Naive B cell (primary cell): ENCODE data around the gene FAM3B. TPM values are rescaled to one million over a fixed set of nuclear protein-coding genes. Genes with fewer than 3 reads are reported as not detected.

Experiments
- ATAC-seq, 2 donors: fragments of 150-1000 bp; cut with Tn5 transposase; 2 replicates each; pipeline ENCODE4 v1.10.0; 2021; ENCODE audit warnings: low read depth in 2 of 2, mild to moderate bottlenecking in 2 of 2, moderate library complexity in 2 of 2
- DNase-seq: peaks from one replicate; pipeline ENCODE4 v3.0.0; 2022
- H3K27ac Mint-ChIP-seq, 6 donors: one replicate each; pipeline ENCODE4 v1.8.0; 2020 to 2022; ENCODE audit warnings: mild to moderate bottlenecking in 6 of 6, mixed read lengths in 6 of 6, moderate library complexity in 5 of 6, inconsistent platforms in 2 of 6
- H3K27me3 Mint-ChIP-seq, 3 donors: one replicate each; pipeline ENCODE4 v1.8.0; 2021 to 2022; ENCODE audit warnings: mixed read lengths in 3 of 3, mild to moderate bottlenecking in 1 of 3
- H3K36me3 Mint-ChIP-seq, 2 donors: one replicate each; pipeline ENCODE4 v1.8.0; 2020 to 2022; ENCODE audit warnings: mixed read lengths in 2 of 2, inconsistent platforms in 1 of 2, mild to moderate bottlenecking in 1 of 2
- H3K4me1 Mint-ChIP-seq, 3 donors: one replicate each; pipeline ENCODE4 v1.8.0; 2020 to 2022; ENCODE audit warnings: mixed read lengths in 3 of 3, inconsistent platforms in 1 of 3, mild to moderate bottlenecking in 1 of 3, moderate library complexity in 1 of 3
- H3K4me3 Mint-ChIP-seq, 8 donors: one replicate each; pipeline ENCODE4 v1.8.0; 2020 to 2022; ENCODE audit warnings: mild to moderate bottlenecking in 8 of 8, mixed read lengths in 8 of 8, moderate library complexity in 8 of 8, inconsistent platforms in 2 of 8
- H3K9me3 Mint-ChIP-seq, 7 donors: one replicate each; pipeline ENCODE4 v1.8.0; 2020 to 2022; ENCODE audit warnings: mixed read lengths in 7 of 7, mild to moderate bottlenecking in 5 of 7, inconsistent platforms in 2 of 7, moderate library complexity in 1 of 7
- polyA plus RNA-seq, 6 donors: library from polyadenylated mRNA; unstranded; fragments of 300-500 nt; fragmentation: Illumina TruSeq; gene quantifications; one replicate each; pipeline ENCODE4 v1.2.3, GENCODE V29; 2021; ENCODE audit warnings: low read depth in 6 of 6

Gene FAM3B
- polyA plus RNA-seq, 6 donors from 2014 or later, result not detected

DNA sequence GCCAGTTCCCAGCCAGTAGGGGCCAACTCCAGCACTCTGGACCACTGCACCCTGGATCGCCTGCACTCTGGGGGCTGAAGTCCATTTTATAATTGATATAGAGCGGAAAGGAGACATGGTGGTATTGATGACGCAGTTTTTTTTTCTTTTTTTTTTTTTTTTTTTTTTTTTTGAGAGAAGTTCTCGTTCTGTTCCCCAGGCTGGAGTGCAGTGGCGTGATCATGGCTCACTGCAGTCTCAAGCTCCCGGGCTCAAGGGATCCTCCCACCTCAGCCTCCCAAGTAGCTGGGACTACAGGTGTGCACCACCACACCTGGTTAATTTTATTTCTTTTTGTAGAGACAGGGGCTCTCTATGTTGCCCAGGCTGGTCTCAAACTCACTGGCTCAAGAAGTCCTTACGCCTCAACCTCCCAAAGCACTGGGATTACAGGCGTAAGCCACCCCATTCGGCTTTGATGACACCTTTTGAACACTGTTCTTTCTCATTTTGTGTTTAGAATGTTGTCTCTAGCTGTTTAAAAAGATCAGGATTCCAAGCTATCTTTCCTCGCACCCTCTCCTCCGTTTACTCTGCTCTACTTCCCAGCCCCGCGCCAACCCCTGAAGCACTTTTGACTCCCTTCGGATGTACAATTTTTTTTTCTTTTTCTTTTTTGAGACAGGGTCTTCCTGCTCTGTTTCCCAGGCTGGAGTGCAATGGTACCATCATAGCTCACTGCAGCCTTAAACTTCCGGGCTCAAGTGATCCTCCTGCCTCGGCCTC is 46.2 kb downstream of the FAM3B start:
- peak overlapping the region; percentile 92 to 99 (median 95) for H3K4me3 Mint-ChIP-seq
- peaks cover 47 to 66% (median 56%) of the 10 kb centered on the region in 3 donors for H3K4me1 Mint-ChIP-seq
- H3K36me3 Mint-ChIP-seq, result no peaks in the 10 kb centered on the region
- peaks cover 0 to 2% (median 0%) of the 10 kb centered on the region in 7 donors for H3K9me3 Mint-ChIP-seq
- H3K27ac Mint-ChIP-seq, result peak overlapping the region; percentile 96 to 100 (median 98)
- peak; percentile 9 to 25 for ATAC-seq
- H3K27me3 Mint-ChIP-seq, result no peaks in the 10 kb centered on the region
- DNase-seq, result no peak

DNA sequence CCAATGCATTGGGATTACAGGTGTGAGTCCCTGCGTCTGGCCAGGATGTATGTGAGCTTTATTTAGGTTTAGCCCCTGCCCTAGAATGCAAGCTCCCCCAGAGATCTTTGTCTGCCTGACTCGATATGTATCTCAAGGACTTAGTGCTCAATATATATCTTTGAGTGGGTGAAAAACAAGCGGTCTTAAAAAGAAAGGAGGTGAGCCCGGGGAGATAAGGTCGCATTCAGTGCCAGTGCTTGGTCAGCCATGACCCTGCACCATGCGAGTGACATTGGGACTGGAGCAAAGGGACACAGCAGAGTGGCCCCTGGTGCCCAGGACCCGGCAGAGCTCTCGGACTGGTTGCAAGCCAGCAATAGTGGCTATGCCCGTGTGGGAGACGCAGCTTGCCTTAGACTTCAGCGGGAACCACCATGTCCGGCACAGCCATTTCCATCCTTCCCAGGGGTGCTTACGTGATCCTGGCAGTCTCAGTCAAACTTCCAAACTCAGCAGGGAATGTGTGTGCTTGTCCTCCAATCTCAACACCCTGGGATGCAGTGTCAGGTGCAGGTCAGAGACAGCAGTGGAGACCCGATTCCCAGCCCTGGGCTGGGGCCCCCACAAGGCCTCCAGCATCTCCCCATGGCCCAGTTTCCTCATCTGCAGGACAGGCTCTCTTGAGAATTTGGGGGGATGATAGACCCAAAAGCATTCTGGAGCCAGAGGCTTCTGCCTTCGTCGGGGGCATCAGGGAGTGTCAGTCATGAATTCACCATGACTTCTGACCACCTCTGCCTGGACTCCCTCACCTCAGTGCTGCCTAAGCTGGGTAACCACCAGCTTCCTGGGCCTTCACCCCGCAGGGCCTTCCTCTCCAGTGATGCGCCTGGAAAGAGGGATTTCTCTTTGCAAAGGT is 47.0 kb downstream of the FAM3B start:
- Mint-ChIP-seq H3K9me3 (peaks cover 0 to 2% (median 0%) of the 10 kb centered on the region in 7 donors), H3K4me3 (peak overlapping the region; percentile 74 to 99 (median 94)), H3K36me3 (no peaks in the 10 kb centered on the region), H3K4me1 (peaks cover 56 to 74% (median 65%) of the 10 kb centered on the region in 3 donors), H3K27ac (peak overlapping the region; percentile 93 to 100 (median 98)), H3K27me3 (no peaks in the 10 kb centered on the region)
- ATAC-seq (no peak), DNase-seq (no peak)

DNA sequence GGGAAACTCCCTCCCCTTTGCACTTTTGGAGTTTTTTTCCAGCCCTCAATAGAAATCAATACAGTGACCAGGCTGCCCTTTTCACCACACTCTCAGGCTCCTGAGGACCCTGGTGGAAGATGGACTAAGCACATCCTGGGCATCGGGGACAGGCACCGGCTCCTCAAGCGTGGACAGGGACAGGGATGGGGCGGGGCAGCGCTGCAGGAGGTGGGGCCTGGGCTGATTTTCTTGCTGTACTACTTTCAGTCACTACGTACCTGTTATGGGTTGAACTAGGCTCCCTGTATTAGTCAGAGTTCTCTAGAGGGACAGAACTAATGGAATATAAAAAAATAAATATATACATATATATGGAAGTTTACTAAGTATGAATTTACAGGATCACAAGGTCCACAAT is 47.7 kb downstream of the FAM3B start:
- Mint-ChIP-seq H3K27ac (peak overlapping the region in 4 of 6 donors; percentile 19 to 99 (median 42)), H3K4me1 (peaks cover 62 to 81% (median 72%) of the 10 kb centered on the region in 3 donors), H3K4me3 (peak overlapping the region in 3 of 8 donors; percentile 53 to 95 (median 61)), H3K27me3 (no peaks in the 10 kb centered on the region), H3K9me3 (peaks cover 0 to 2% (median 0%) of the 10 kb centered on the region in 7 donors), H3K36me3 (no peaks in the 10 kb centered on the region)
- DNase-seq (no peak), ATAC-seq (no peak)

DNA sequence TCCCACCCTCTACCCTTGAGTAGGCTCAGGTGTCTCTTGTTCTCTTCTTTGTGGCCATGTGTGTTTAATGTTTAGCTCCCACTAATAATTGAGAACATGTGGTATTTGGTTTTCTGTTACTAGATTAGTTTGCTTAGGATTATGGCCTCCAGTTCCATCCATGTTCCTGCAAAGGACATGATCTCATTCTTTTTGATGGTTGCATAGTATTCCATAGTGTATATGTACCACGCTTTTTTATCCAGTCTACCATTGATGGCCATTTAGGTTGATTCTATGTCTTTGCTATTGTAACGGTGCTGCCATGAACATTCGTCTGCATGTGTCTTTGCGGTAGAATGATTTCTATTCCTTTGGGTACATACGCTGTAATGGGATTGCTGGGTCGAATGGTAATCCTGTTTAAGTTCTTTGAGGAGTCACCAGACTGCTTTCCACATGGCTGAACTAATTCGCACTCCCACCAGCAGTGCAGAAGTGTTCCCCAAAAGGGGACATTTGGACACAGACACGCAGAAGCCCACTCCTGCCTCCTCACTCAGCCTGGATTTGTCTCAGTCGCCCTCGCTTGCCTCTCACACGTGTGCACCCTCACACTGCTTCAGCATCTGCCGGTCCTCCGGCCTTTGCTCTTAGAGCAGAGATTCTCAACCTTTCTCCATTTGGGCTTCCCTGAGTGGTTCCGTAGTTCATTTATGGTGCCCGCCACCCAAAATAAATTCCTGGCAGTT is 48.9 kb downstream of the FAM3B start:
- Mint-ChIP-seq H3K27me3 (no peaks in the 10 kb centered on the region), H3K4me3 (peak overlapping the region in 3 of 8 donors; percentile 18 to 95 (median 47)), H3K9me3 (peaks cover 0 to 2% (median 0%) of the 10 kb centered on the region in 7 donors), H3K36me3 (no peaks in the 10 kb centered on the region), H3K27ac (peak overlapping the region in 4 of 6 donors; percentile 54 to 90 (median 82)), H3K4me1 (peaks cover 70 to 93% (median 81%) of the 10 kb centered on the region in 3 donors)
- ATAC-seq, result no peak
- no peak for DNase-seq

DNA sequence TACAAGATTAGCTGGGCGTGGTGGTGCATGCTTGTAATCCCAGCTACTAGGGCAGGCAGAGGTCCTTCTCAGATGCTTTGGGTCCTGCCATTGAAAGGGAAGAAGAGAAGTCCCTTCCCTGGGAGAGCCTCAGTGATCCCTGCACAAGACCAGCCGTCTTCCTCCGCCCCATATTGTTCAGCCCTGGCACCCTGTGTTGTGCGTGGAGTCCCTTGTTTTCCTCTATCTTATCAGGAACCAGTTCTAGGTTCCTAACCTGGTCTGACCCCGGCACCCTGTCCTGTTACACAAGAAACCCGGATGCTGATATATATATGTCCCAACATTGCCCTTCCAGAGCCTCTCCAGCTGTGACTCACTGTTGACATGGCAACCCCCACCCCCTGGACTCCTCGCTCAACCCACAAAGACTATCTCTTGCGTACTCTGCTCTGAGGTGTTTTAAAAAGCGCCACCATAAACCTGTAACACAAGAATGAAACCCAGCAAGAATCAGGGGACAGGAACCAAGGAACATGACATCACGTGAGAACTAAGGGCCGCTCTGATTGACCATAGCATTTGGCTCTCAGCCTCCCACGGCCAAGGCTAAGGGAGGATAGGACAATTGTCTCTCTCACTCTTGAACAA is 50.0 kb downstream of the FAM3B start:
- H3K36me3 Mint-ChIP-seq, result no peaks in the 10 kb centered on the region
- H3K27ac Mint-ChIP-seq, result peak overlapping the region; percentile 58 to 95 (median 88)
- DNase-seq, result no peak

DNA sequence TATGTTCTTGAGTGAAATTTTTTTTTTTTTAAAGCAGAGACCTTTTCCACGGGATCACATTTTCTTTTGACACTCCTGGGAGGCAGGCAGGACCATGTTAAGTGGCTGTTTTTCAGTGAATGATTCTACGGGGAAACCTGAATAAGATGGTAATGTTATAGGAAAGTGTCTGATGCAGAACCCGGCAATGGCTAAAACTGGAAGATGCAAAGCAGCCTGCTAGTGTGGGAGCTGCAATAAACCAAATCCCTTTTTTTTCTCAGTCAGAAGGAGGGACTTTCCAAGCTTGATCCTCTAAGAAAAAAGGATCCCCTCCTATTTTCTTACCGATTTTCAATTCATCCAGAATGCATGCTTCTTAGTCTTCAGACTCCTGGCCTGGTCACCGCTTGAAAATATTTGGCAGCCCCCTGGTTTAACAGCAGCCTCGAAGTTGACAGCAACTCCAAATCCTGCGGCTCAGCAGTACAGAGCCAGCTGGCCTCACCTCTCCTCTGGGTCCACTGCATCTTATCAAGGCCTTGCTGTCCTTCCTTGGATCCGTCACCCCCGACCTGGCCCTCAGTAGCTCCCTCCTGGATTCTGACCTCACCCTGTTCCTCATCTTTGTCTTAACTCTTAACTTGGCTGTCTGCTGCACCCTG is 50.8 kb downstream of the FAM3B start:
- Mint-ChIP-seq H3K9me3 (peaks cover 0 to 4% (median 0%) of the 10 kb centered on the region in 7 donors), H3K36me3 (no peaks in the 10 kb centered on the region), H3K4me3 (peak overlapping the region; percentile 67 to 91 (median 84)), H3K4me1 (peaks cover 63 to 88% (median 82%) of the 10 kb centered on the region in 3 donors), H3K27me3 (no peaks in the 10 kb centered on the region), H3K27ac (peak overlapping the region; percentile 79 to 97 (median 85))
- ATAC-seq (no peak), DNase-seq (no peak)

More for the DNA sequence above, 50.0 kb downstream of the FAM3B start:
- peak overlapping the region; percentile 49 to 95 (median 74) for H3K4me3 Mint-ChIP-seq
- peaks cover 0 to 4% (median 0%) of the 10 kb centered on the region in 7 donors for H3K9me3 Mint-ChIP-seq
- no peaks in the 10 kb centered on the region for H3K27me3 Mint-ChIP-seq
- ATAC-seq, result no peak
- peaks cover 71 to 94% (median 85%) of the 10 kb centered on the region in 3 donors for H3K4me1 Mint-ChIP-seq

DNA sequence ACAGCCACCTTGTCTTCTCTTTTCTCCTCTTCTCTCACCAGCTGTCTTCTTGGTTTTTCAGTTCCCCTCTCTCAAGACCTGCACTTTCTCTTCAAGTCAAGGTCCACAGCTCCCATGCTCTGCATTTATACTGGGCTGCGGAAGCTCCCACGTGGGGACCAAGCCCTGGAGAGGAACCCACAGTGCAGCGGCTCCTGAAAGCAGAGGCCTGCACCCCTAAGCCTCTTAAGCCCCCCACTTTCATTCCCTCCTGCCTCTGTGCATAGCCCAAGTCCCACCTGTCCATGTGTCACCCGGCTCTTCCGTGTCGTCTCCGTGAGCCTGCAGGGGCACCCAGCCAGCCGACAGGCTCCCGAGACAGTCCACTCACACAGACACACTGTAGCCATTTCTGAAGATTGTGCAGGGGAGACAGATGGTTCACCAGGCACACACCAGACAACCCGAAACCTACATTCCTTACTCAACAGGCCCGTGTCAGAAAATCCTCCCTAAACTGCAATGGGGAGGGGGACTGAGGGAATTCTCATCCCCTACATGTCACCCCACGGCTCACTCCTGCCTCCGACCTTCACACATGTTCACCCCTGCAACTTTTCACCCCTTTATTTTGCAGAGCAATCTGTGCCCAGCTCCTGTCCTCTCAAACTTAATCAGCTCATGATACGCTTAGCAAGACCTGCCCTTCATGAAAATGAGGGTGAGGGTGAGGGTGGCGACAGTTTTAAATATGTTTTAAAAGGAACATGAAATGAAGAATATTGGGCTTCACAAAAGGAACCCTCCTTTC is 51.5 kb downstream of the FAM3B start:
- Mint-ChIP-seq H3K4me3 (peak overlapping the region; percentile 67 to 91 (median 84)), H3K27ac (peak overlapping the region; percentile 79 to 97 (median 84)), H3K9me3 (peaks cover 0 to 4% (median 0%) of the 10 kb centered on the region in 7 donors), H3K27me3 (no peaks in the 10 kb centered on the region), H3K4me1 (peaks cover 58 to 82% (median 76%) of the 10 kb centered on the region in 3 donors), H3K36me3 (no peaks in the 10 kb centered on the region)
- DNase-seq (peak; percentile 81), ATAC-seq (peak; percentile 88 to 90)

DNA sequence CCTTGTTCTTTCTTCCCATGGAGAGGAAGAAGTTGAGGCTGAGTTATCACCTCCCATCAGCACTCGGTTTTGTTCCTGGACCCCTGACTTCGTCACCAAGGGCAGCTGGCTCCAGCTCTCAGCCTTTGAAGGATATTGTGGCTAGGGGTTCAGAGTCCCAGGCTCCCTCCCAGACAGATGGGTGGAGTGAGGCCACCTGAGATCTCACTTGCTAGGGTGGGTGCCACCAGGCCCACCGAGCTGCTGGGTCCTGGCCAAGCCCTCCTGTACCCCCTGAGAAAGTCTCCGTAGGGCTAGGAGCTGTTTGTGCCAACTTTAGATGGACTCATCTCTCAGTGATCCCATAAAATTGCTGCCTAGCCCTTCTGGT is 52.1 kb downstream of the FAM3B start:
- peaks cover 53 to 76% (median 75%) of the 10 kb centered on the region in 3 donors for H3K4me1 Mint-ChIP-seq
- H3K4me3 Mint-ChIP-seq, result peak overlapping the region; percentile 67 to 91 (median 84)
- no peak for ATAC-seq
- H3K9me3 Mint-ChIP-seq, result peaks cover 0 to 4% (median 0%) of the 10 kb centered on the region in 7 donors
- H3K36me3 Mint-ChIP-seq, result no peaks in the 10 kb centered on the region
- DNase-seq, result no peak
- H3K27ac Mint-ChIP-seq, result peak overlapping the region; percentile 79 to 97 (median 90)
- H3K27me3 Mint-ChIP-seq, result no peaks in the 10 kb centered on the region

DNA sequence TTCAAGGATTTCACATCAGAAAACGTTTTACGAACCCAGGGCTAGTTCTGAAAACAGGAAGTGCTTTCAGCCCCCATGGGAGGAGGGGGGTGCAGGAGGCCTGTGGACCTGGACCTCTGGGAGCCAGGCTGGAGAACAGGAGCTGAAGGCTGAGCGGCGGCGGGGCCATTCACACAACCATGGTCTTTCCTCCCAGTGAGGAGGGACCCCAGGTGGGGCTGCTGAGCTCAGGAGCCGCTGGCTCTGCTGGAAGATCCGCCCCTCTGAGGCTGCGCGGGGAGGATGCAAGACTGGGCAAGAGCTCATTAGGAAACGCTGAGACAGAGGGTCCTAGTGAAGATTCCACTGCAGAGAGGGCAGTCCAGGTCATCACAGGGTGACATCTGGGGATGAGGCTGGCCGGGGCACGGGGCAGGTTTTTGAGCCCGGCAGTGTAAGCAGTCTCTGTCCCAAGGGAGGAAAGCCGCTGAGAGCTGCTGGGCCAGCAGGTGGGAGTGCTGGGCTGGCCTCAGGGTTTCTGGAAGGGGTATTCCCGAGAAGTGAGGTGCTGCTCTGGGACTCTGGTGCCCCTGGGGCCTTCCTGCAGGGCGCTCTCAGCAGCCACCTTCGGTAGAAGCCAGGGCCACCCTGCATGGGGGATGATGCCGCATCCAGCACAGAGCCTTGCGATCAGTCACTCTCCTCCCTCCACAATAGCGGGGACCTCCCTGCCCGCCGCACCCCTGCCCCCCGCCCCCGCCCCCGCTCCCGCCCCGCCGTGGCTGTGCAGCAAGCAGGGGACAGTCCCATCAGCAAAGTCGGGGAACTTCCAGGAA is 52.7 kb downstream of the FAM3B start:
- H3K9me3 Mint-ChIP-seq, result peaks cover 0 to 4% (median 0%) of the 10 kb centered on the region in 7 donors

DNA sequence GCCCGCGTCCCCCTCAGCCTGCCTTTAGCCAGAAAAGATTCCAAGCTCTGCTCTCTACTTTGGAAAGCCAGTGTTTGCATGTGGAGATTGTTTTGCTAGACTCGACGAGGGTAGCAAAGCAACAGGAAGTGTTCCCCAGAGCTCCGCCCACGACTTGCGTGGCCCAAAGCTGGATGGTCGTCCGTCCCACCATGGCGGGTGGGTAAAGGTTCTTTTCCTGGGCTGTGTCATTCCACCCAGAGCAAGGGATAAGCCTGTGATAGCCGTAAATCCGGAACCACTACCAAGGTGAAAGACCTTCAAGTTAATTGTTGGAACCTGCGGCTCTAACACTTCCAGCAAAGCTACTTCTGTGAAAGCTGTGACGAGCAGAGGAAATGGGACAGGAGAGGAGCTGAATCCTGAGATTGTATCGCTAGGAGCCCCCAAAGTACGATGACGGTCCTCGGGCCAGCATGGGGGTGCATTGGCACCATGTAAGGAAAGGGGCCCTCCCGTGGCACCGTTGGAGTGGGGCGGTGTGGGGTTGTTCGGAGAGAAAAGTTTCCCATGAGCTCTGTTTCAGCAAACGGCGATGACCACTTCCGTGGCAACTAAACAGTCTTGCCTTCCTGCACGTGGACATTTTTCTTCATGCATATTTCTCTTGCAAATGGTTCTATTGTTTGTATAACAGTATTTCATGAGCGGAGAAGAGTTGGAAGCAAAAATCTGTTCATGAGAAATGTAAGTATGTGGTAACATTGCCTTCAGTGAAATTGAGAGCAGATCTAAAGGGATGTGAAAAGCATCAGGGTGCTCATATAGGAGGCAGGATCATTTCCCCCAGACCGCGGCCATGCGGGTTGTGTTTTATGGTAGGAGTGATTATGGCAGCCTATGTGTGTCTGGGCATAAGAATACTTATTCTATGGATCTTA is 53.6 kb downstream of the FAM3B start:
- Mint-ChIP-seq H3K27ac (peak overlapping the region in 5 of 6 donors; percentile 62 to 95 (median 79)), H3K36me3 (peaks cover 0 to 7% of the 10 kb centered on the region in 2 donors), H3K27me3 (no peaks in the 10 kb centered on the region), H3K4me3 (peak overlapping the region; percentile 67 to 91 (median 84)), H3K9me3 (peaks cover 0 to 4% (median 0%) of the 10 kb centered on the region in 7 donors), H3K4me1 (peaks cover 51 to 72% (median 68%) of the 10 kb centered on the region in 3 donors)
- DNase-seq (peak; percentile 23), ATAC-seq (no peak)

More for the DNA sequence above, 52.7 kb downstream of the FAM3B start:
- peak overlapping the region; percentile 79 to 97 (median 93) for H3K27ac Mint-ChIP-seq
- no peaks in the 10 kb centered on the region for H3K27me3 Mint-ChIP-seq
- H3K4me3 Mint-ChIP-seq, result peak overlapping the region; percentile 67 to 91 (median 84)
- H3K4me1 Mint-ChIP-seq, result peaks cover 52 to 73% (median 70%) of the 10 kb centered on the region in 3 donors
- DNase-seq (peak; percentile 54), ATAC-seq (peak; percentile 27 to 40)
- no peaks in the 10 kb centered on the region for H3K36me3 Mint-ChIP-seq
